A549 (cell line): Measurements from ENCODE around the gene EFNB2. TPM values are rescaled to one million over a fixed set of nuclear protein-coding genes. Genes with fewer than 3 reads are reported as not detected.

Experiments used
- ATAC-seq, 2 experiments: fragments of 200-7000 bp in 1 of 2; fragments of >200 bp in 1 of 2; cut with Nextera tagmentation in 1 of 2; cut with Tn5 transposase in 1 of 2; 3 replicates each; pipeline versions ENCODE4 v1.8.0 to v1.9.1; 2018 to 2020; ENCODE audit warnings: mild to moderate bottlenecking in 1 of 2, moderate library complexity in 1 of 2
- CTCF ChIA-PET: fragments of 300-600 bp; sonication (Branson Sonifier 250); formaldehyde crosslinking; extraction: SDS; loops from one replicate; lab custom pipeline; 2021; ENCODE audit warnings: antibody characterized with exemption, inconsistent platforms; lab: Yijun Ruan, JAX
- POLR2A ChIA-PET: fragments of 350-600 bp; formaldehyde crosslinking; extraction: SDS; loops from one replicate; lab custom pipeline; 2021; ENCODE audit warnings: antibody characterized with exemption, inconsistent platforms; lab: Yijun Ruan, JAX
- DNase-seq, 2 experiments: peaks; one replicate each; pipeline versions ENCODE4 v3.0.0 to v3.0.0-alpha.2; 2011 to 2016; ENCODE audit warnings: low read depth in 1 of 2, low spot score in 1 of 2
- FAIRE-seq: peaks from 2 replicates; lab custom pipeline; 2011; peaks lifted over from hg19 to GRCh38; lab: Jason Lieb, UNC
- H3K27ac ChIP-seq, 2 experiments: fragments of >200 bp; sonication (Bioruptor Twin); formaldehyde crosslinking; 3 replicates each; pipeline ENCODE4 v1.5.1; 2016 to 2017
- H3K4me1 ChIP-seq: fragments of >200 bp; sonication (Bioruptor Twin); formaldehyde crosslinking; 3 replicates; pipeline ENCODE4 v1.6.1; 2016
- H3K4me2 ChIP-seq: fragments of >200 bp; sonication (Bioruptor Twin); formaldehyde crosslinking; 3 replicates; pipeline ENCODE4 v1.6.1; 2016
- H3K4me3 ChIP-seq: fragments of >200 bp; sonication (Bioruptor Twin); formaldehyde crosslinking; 3 replicates; pipeline ENCODE4 v1.5.1; 2016
- H3K9me3 ChIP-seq: fragments of >200 bp; sonication (Bioruptor Twin); formaldehyde crosslinking; 3 replicates; pipeline ENCODE4 v1.6.1; 2016
- BHLHE40 ChIP-seq: IDR thresholded peaks from 2 replicates; pipeline ENCODE4 v1.6.1; 2012; ENCODE audit warnings: low read depth, low read length, inconsistent platforms
- CBX2 ChIP-seq: fragments of 200-600 bp; sonication (generic); IDR thresholded peaks from 2 replicates; pipeline ENCODE4 v1.6.1; 2016; ENCODE audit warnings: low read depth, mild to moderate bottlenecking, borderline replicate concordance
- CBX8 ChIP-seq: fragments of 200-600 bp; sonication (generic); IDR thresholded peaks from 2 replicates; pipeline ENCODE4 v1.6.1; 2016
- CEBPB ChIP-seq, 2 experiments: fragments of >200 bp in 1 of 2; sonication (Bioruptor Twin) in 1 of 2; formaldehyde crosslinking in 1 of 2; IDR thresholded peaks; 2 replicates each; pipeline ENCODE4 v1.6.1; 2012 to 2016
- CHD4 ChIP-seq: fragments of 200-600 bp; sonication (generic); IDR thresholded peaks from 2 replicates; pipeline ENCODE4 v1.6.1; 2016; ENCODE audit warnings: antibody characterized with exemption, mild to moderate bottlenecking, borderline replicate concordance
- E2F6 ChIP-seq: IDR thresholded peaks from 2 replicates; pipeline ENCODE4 v1.6.1; 2012; ENCODE audit warnings: low read depth, borderline replicate concordance
- EHF ChIP-seq: fragments of 250-450 bp; sonication (Bioruptor Pico); IDR thresholded peaks from 2 replicates; pipeline ENCODE4 v1.5.0; 2020; ENCODE audit warnings: mild to moderate bottlenecking
- EHMT2 ChIP-seq: fragments of 200-600 bp; sonication (generic); IDR thresholded peaks from 2 replicates; pipeline ENCODE4 v1.6.1; 2016; ENCODE audit warnings: antibody characterized with exemption, low read depth, mild to moderate bottlenecking, moderate library complexity
- FOSB ChIP-seq: fragments of 250-450 bp; sonication (Bioruptor Pico); IDR thresholded peaks from 2 replicates; pipeline ENCODE4 v1.5.0; 2020; ENCODE audit warnings: mild to moderate bottlenecking, moderate library complexity
- FOXS1 ChIP-seq: fragments of 250-450 bp; sonication (Bioruptor Pico); IDR thresholded peaks from 2 replicates; pipeline ENCODE4 v1.5.0; 2020; ENCODE audit warnings: mild to moderate bottlenecking, moderate library complexity
- HDAC2 ChIP-seq: fragments of 200-600 bp; sonication (generic); IDR thresholded peaks from 2 replicates; pipeline ENCODE4 v1.6.1; 2016
- HMGXB4 ChIP-seq: fragments of 250-450 bp; sonication (Bioruptor Pico); IDR thresholded peaks from 2 replicates; pipeline ENCODE4 v1.5.0; 2021; ENCODE audit warnings: mild to moderate bottlenecking, moderate library complexity, borderline replicate concordance
- HOXA7 ChIP-seq: fragments of 250-450 bp; sonication (Bioruptor Pico); IDR thresholded peaks from 2 replicates; pipeline ENCODE4 v1.5.0; 2020; ENCODE audit warnings: mild to moderate bottlenecking, moderate library complexity
- JUN ChIP-seq, 2 experiments: fragments of >200 bp; sonication (Bioruptor Twin); formaldehyde crosslinking; IDR thresholded peaks; 2 replicates in 1 of 2; 3 replicates in 1 of 2; pipeline ENCODE4 v1.6.1; 2016 to 2017
- JUNB ChIP-seq: fragments of >200 bp; sonication (Bioruptor Twin); formaldehyde crosslinking; IDR thresholded peaks from 2 replicates; pipeline ENCODE4 v1.6.1; 2016
- KDM1A ChIP-seq: fragments of 200-600 bp; sonication (generic); IDR thresholded peaks from 2 replicates; pipeline ENCODE4 v1.6.1; 2016; ENCODE audit warnings: low read depth, mild to moderate bottlenecking
- KDM5A ChIP-seq: fragments of 200-600 bp; sonication (generic); IDR thresholded peaks from 2 replicates; pipeline ENCODE4 v1.6.1; 2016; ENCODE audit warnings: antibody characterized with exemption, mild to moderate bottlenecking
- MAFK ChIP-seq: fragments of 450-650 bp; IDR thresholded peaks from 2 replicates; pipeline ENCODE4 v1.6.1; 2014; ENCODE audit not compliant: partially characterized antibody
- MAZ ChIP-seq: fragments of 150-350 bp; IDR thresholded peaks from 2 replicates; pipeline ENCODE4 v1.6.1; 2014; ENCODE audit warnings: antibody characterized with exemption, low read depth, low read length, borderline replicate concordance
- NFE2L2 ChIP-seq: fragments of 150-350 bp; conservative IDR thresholded peaks from 2 replicates; pipeline ENCODE4 v1.6.1; 2014; ENCODE audit warnings: low read length
- RARB ChIP-seq: fragments of 250-450 bp; sonication (Bioruptor Pico); IDR thresholded peaks from 2 replicates; pipeline ENCODE4 v1.8.0; 2021; ENCODE audit warnings: mild to moderate bottlenecking, moderate library complexity
- RFX5 ChIP-seq: fragments of 450-650 bp; IDR thresholded peaks from 2 replicates; pipeline ENCODE4 v1.7.1; 2014; ENCODE audit warnings: antibody characterized with exemption, mild to moderate bottlenecking, moderate library complexity
- RNF2 ChIP-seq: fragments of 200-600 bp; sonication (generic); IDR thresholded peaks from 2 replicates; pipeline ENCODE4 v1.6.1; 2016; ENCODE audit warnings: low read depth, mild to moderate bottlenecking, antibody characterized with exemption, moderate library complexity, borderline replicate concordance
- SMC3 ChIP-seq: fragments of >200 bp; sonication (Bioruptor Twin); formaldehyde crosslinking; IDR thresholded peaks from 3 replicates; pipeline ENCODE4 v1.6.1; 2018; ENCODE audit warnings: inconsistent platforms
- TP53 ChIP-seq: fragments of 250-450 bp; sonication (Bioruptor Pico); IDR thresholded peaks from 2 replicates; pipeline ENCODE4 v1.5.0; 2021; ENCODE audit warnings: mild to moderate bottlenecking, moderate library complexity
- ZC3H11A ChIP-seq: fragments of 450-650 bp; IDR thresholded peaks from 2 replicates; pipeline ENCODE4 v1.6.1; 2014; ENCODE audit warnings: antibody characterized with exemption, mild to moderate bottlenecking
- ZSCAN20 ChIP-seq: fragments of 250-450 bp; sonication (Bioruptor Pico); IDR thresholded peaks from 2 replicates; pipeline ENCODE4 v1.8.0; 2022; ENCODE audit warnings: mild to moderate bottlenecking, moderate library complexity
- WGBS: methylation state at CpG from one replicate; pipeline ENCODE4 v1.1.6; 2017; ENCODE audit errors: missing lambda C conversion rate; 5-methylcytosine and 5-hydroxymethylcytosine counted together
- polyA plus RNA-seq, 4 experiments: library from polyadenylated mRNA; depleted of rRNA in 3 of 4; stranded (reverse); fragments of >200 nt; fragmentation: RNase III in 1 of 4; extraction: RNeasy Plus Mini Kit Qiagen cat#74134 plus additional on column Dnase treatment in 1 of 4; gene quantifications; 2 replicates in 3 of 4; 3 replicates in 1 of 4; pipeline ENCODE4 v1.2.3, GENCODE V29; 2011 to 2017
- TF ChIP-seq, protein P1 (sequence below): IDR thresholded peaks from 2 replicates; pipeline ENCODE4 v1.6.1; 2012
- TF ChIP-seq, protein P2 (sequence below): fragments of 450-650 bp; IDR thresholded peaks from 2 replicates; pipeline ENCODE4 v1.6.1; 2014; ENCODE audit warnings: antibody characterized with exemption

Gene EFNB2
- polyA plus RNA-seq, 2 of the 4 experiments (the other 2 are of a cell fraction): 1.0 to 1.3 TPM

GRCh38 chr13:106523576-106523975 lies 11.9 kb downstream of the EFNB2 start (continued):
- TF ChIP-seq CEBPB (IDR thresholded peaks at IDR 0.05): no peak
- no peak for TF ChIP-seq RFX5
- TF ChIP-seq NFE2L2: no peak
- no peak for TF ChIP-seq CBX8

DNA sequence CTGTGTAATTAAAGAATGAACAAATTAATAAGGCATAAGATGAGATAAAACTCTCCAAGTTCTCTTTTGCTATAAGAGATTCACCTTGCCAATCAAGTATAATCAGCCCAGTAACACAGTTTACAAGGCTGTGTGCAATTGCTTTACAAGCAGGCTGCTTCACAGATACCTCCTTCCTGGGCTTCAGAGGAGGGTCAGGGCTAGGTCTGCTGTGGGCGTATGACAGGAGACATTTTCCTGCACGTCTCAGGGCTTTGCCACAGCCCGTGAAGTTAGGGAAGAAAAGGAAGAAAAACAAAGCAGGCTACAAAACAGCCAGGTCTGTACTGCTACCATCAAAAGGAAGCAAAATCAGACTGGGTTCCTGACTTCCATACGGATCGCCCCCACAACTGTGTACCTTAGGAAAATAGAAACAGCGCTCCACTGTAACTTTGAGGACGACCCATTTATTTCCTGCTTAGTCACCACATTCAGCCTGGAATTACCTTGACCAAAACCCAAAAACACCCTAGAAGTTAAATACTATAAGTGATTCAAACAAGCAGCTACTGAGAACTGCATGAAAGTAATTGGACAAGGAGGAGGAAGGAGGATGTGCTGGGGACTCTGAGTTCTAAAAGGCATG lies 12.4 kb downstream of the EFNB2 start:
- TF ChIP-seq JUNB (no peak), KDM5A (no peak), ZC3H11A (no peak), CHD4 (no peak), TP53 (no peak), CBX2 (no peak), MAFK (no peak), JUN (IDR thresholded peaks at IDR 0.05) (no peak)
- TF ChIP-seq, protein P1, sequence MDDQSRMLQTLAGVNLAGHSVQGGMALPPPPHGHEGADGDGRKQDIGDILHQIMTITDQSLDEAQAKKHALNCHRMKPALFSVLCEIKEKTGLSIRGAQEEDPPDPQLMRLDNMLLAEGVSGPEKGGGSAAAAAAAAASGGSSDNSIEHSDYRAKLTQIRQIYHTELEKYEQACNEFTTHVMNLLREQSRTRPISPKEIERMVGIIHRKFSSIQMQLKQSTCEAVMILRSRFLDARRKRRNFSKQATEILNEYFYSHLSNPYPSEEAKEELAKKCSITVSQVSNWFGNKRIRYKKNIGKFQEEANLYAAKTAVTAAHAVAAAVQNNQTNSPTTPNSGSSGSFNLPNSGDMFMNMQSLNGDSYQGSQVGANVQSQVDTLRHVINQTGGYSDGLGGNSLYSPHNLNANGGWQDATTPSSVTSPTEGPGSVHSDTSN: no peak
- FAIRE-seq (no peak), DNase-seq (no peak), ATAC-seq (no peak)
- CTCF ChIA-PET: interaction anchor here (1.1 kb wide), 1 partner anchor 391 kb away, joined by 3 read pairs; no protein-coding TSS in a partner anchor
- Histone ChIP-seq H3K4me1 (no peaks in the 10 kb centered on the region), H3K9me3 (no peaks in the 10 kb centered on the region), H3K4me2 (no peak overlapping the region), H3K4me3 (no peak overlapping the region), H3K27ac (no peak overlapping the region)
- 58% methylated on average over 7 of the region's 7 CpGs for WGBS
- POLR2A ChIA-PET: no interaction called here

DNA sequence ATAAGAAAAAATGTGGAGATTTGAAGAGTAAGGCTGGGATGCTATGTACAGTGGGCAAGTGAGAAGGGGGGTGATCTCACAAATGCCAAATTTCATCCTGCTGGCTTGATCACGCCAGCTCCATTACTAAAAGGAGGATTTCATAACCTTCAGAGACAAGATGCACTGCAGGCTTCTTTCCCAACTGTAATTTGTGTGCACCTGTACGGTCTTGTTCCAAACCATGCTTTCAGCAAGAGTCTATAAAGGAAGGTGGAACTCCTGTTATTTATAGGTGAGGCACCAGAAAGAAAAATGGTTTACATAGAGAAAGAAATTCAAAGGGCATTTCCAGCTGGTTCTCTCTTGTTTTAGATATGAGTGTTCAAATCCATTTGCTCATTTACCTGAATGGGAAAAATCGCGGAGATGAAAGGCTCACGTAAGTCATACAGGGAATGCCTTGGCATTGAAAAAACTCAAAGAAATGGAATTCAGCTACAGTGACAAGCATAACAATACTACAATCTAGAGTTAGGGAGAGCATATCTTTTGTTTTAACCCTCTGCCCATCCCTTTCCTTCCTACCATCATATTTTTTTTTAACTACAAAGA lies 13.3 kb downstream of the EFNB2 start:
- ChIA-PET POLR2A (no interaction called here), CTCF (interaction anchor here (1.1 kb wide), 1 partner anchor 390 kb away, joined by 3 read pairs; no protein-coding TSS in a partner anchor)
- 82% methylated on average over 5 of the region's 5 CpGs for WGBS
- TF ChIP-seq SMC3 (no peak), HDAC2 (no peak), E2F6 (no peak), FOXS1 (CRISPR knock-in tag) (no peak), BHLHE40 (no peak), EHMT2 (no peak), HOXA7 (CRISPR knock-in tag) (no peak), NFE2L2 (no peak), EHF (CRISPR knock-in tag) (no peak)
- TF ChIP-seq, all 56 proteins: peak for 0
- no peak for DNase-seq
- Histone ChIP-seq H3K27ac (no peak overlapping the region), H3K4me3 (no peak overlapping the region), H3K4me1 (no peaks in the 10 kb centered on the region), H3K9me3 (no peaks in the 10 kb centered on the region), H3K4me2 (no peak overlapping the region)
- no peak for ATAC-seq
- no peak for FAIRE-seq

GRCh38 chr13:106521095-106521799 lies 14.2 kb downstream of the EFNB2 start:
- Histone ChIP-seq H3K4me1 (no peaks in the 10 kb centered on the region), H3K4me2 (no peak overlapping the region), H3K9me3 (no peaks in the 10 kb centered on the region), H3K4me3 (no peak overlapping the region), H3K27ac (no peak overlapping the region)
- ChIA-PET POLR2A (no interaction called here), CTCF (interaction anchor here (1.0 kb wide), 1 partner anchor 9 kb away, joined by 3 read pairs; no protein-coding TSS in a partner anchor)
- DNase-seq (no peak), ATAC-seq (no peak), FAIRE-seq (no peak)
- 71% methylated on average over 5 of the region's 5 CpGs for WGBS
- TF ChIP-seq MAFK (no peak), FOXS1 (CRISPR knock-in tag) (no peak), MAZ (no peak), TP53 (no peak), JUNB (no peak), ZSCAN20 (CRISPR knock-in tag) (no peak), RNF2 (no peak), KDM1A (no peak), CEBPB (IDR thresholded peaks at IDR 0.05) (no peak), FOSB (CRISPR knock-in tag) (no peak), RARB (CRISPR knock-in tag) (no peak), HMGXB4 (CRISPR knock-in tag) (no peak)
- TF ChIP-seq, protein P2, sequence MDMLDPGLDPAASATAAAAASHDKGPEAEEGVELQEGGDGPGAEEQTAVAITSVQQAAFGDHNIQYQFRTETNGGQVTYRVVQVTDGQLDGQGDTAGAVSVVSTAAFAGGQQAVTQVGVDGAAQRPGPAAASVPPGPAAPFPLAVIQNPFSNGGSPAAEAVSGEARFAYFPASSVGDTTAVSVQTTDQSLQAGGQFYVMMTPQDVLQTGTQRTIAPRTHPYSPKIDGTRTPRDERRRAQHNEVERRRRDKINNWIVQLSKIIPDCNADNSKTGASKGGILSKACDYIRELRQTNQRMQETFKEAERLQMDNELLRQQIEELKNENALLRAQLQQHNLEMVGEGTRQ: no peak
